HepG2 (cell line): ENCODE data around the gene KMT2D. TPM values are rescaled to one million over a fixed set of nuclear protein-coding genes. Genes with fewer than 3 reads are reported as not detected.

ENCODE experiments used
- ADNP ChIP-seq: sonication (generic); formaldehyde crosslinking; IDR thresholded peaks from 2 replicates; pipeline ENCODE4 v1.4.0; 2020; ENCODE audit warnings: missing genetic modification reagents
- CHD2 ChIP-seq: IDR thresholded peaks from 2 replicates; pipeline ENCODE4 v1.6.1; 2011; ENCODE audit warnings: low read depth, low read length, improper control_type of control experiment
- EZH2 ChIP-seq: conservative IDR thresholded peaks from 2 replicates; pipeline ENCODE4 v1.6.1; 2012; ENCODE audit warnings: mild to moderate bottlenecking, low read depth, low read length, moderate library complexity
- MBNL3 ChIP-seq: fragments of 250-450 bp; sonication (Bioruptor Pico); conservative IDR thresholded peaks from 2 replicates; pipeline ENCODE4 v1.8.0; 2022; ENCODE audit warnings: mild to moderate bottlenecking, inconsistent platforms
- NFYC ChIP-seq: IDR thresholded peaks from 2 replicates; pipeline ENCODE4 v1.6.1; 2016; ENCODE audit warnings: missing genetic modification reagents, missing compliant biosample characterization
- SP140L ChIP-seq: sonication (generic); formaldehyde crosslinking; IDR thresholded peaks from 2 replicates; pipeline ENCODE4 v1.4.0; 2020; ENCODE audit warnings: missing genetic modification reagents, borderline replicate concordance
- ZFP41 ChIP-seq: sonication (generic); formaldehyde crosslinking; IDR thresholded peaks from 2 replicates; pipeline ENCODE4 v1.4.0; 2020; ENCODE audit warnings: mild to moderate bottlenecking, missing genetic modification reagents, borderline replicate concordance
- ZNF296 ChIP-seq: sonication (generic); formaldehyde crosslinking; conservative IDR thresholded peaks from 2 replicates; pipeline ENCODE4 v1.5.0; 2020; ENCODE audit warnings: mild to moderate bottlenecking, missing genetic modification reagents
- ZNF350 ChIP-seq: sonication (generic); formaldehyde crosslinking; IDR thresholded peaks from 2 replicates; pipeline ENCODE4 v1.4.0; 2020; ENCODE audit warnings: mild to moderate bottlenecking, low read depth, missing genetic modification reagents, borderline replicate concordance
- ZNF644 ChIP-seq: IDR thresholded peaks from 2 replicates; pipeline ENCODE4 v1.6.1; 2016; ENCODE audit warnings: low read depth
- ZNF713 ChIP-seq: sonication (generic); formaldehyde crosslinking; IDR thresholded peaks from 2 replicates; pipeline ENCODE4 v1.4.0; 2020; ENCODE audit warnings: mild to moderate bottlenecking, missing genetic modification reagents
- ZNF780A ChIP-seq: sonication (generic); formaldehyde crosslinking; IDR thresholded peaks from 2 replicates; pipeline ENCODE4 v1.8.0; 2022; ENCODE audit warnings: mild to moderate bottlenecking, missing genetic modification reagents, moderate library complexity
- ZNF788 ChIP-seq: sonication (generic); formaldehyde crosslinking; IDR thresholded peaks from 2 replicates; pipeline ENCODE4 v1.5.0; 2020; ENCODE audit warnings: mild to moderate bottlenecking, missing genetic modification reagents, borderline replicate concordance
- polyA plus RNA-seq, 8 experiments: library from polyadenylated mRNA; depleted of rRNA in 3 of 8; stranded (reverse) in 7 of 8; unstranded in 1 of 8; fragments of >200 nt; fragmentation: Illumina TruSeq in 4 of 8; extraction: Trizol in 4 of 8; gene quantifications; 2 replicates each; pipeline versions ENCODE4 v1.2.1 to v1.2.3, GENCODE V29; 2011 to 2016; ENCODE audit warnings: low read depth in 4 of 8, missing spikeins in 1 of 8, mixed read lengths in 1 of 8; ENCODE audit not compliant: insufficient read depth in 1 of 8
- total RNA-seq, 5 experiments: library from RNA; depleted of rRNA; stranded (reverse); fragments of >200 nt; fragmentation: Illumina TruSeq; extraction: Trizol; gene quantifications; 2 replicates each; pipeline ENCODE4 v1.2.3, GENCODE V29; 2016; ENCODE audit warnings: low read depth in 1 of 5
- TF ChIP-seq, protein P1 (sequence below), 2 experiments: sonication (generic) in 1 of 2; formaldehyde crosslinking in 1 of 2; IDR thresholded peaks; 2 replicates each; pipeline versions ENCODE4 v1.4.0 to v1.6.1; 2016 to 2020; ENCODE audit warnings: borderline replicate concordance in 1 of 2, low read depth in 1 of 2, mild to moderate bottlenecking in 1 of 2, missing genetic modification reagents in 1 of 2
- TF ChIP-seq, protein P2 (sequence below): sonication (generic); formaldehyde crosslinking; IDR thresholded peaks from 2 replicates; pipeline ENCODE4 v1.5.1; 2020; ENCODE audit warnings: missing genetic modification reagents, mild to moderate bottlenecking, borderline replicate concordance
- TF ChIP-seq, protein P3 (sequence below): sonication (generic); formaldehyde crosslinking; IDR thresholded peaks from 2 replicates; pipeline ENCODE4 v1.4.0; 2020; ENCODE audit warnings: mild to moderate bottlenecking, missing genetic modification reagents

KMT2D gene
- total and polyA plus RNA-seq, 2 of the 13 experiments (the other 11 are each of a cell fraction or from before 2014, with no cell fraction given), result 8.1 to 10.4 TPM

DNA sequence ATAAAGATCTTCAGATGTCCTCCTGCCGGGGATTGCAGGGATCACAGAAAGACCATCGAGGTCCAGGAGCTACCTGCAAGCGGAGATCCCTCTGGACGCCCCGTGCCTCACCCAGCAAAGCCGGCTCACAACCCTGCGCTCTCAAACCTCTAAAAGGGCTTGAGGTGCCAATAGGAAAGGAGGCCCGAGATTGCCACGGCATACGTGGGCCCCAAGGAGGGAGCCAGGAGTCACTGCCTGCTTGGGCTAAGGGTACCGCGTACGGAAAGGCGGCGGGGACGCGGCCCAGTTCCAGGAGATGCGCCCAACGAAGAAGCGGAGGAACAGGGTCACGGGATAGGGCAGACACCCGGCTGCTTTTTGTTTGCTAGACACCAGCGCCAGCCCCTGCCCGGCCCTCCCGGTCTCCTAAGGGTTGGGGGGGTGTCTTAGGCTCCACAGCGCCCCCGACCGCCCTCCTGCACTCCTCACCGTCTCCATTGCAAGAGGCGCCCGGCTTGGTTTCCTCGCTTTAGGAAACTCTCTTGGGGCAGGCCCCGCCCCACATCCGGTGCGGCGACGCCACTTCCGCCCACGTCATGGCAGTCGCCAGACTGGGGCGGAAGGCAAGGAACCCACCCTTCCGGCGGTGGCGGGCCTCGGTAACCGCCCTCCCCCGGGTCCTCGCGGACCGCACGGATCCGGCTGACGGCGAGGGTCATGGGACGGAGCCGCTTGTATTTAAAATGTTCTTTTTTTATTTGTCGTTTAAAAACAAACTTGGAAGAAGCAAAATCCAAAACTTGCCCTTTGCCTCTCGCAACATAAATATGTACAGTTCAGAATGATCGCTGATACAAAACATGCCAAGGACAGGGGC is 42.1 kb downstream of the KMT2D start, which contains the start of gene PRKAG1 (continued):
- TF ChIP-seq, protein P1, sequence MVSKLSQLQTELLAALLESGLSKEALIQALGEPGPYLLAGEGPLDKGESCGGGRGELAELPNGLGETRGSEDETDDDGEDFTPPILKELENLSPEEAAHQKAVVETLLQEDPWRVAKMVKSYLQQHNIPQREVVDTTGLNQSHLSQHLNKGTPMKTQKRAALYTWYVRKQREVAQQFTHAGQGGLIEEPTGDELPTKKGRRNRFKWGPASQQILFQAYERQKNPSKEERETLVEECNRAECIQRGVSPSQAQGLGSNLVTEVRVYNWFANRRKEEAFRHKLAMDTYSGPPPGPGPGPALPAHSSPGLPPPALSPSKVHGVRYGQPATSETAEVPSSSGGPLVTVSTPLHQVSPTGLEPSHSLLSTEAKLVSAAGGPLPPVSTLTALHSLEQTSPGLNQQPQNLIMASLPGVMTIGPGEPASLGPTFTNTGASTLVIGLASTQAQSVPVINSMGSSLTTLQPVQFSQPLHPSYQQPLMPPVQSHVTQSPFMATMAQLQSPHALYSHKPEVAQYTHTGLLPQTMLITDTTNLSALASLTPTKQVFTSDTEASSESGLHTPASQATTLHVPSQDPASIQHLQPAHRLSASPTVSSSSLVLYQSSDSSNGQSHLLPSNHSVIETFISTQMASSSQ (IDR thresholded peaks at IDR 0.05; ENCODE audit: low read depth), result no peak
- TF ChIP-seq, protein P1 (CRISPR knock-in tag; IDR thresholded peaks at IDR 0.05; ENCODE audit: borderline replicate concordance), result peak; percentile 30; the same call in 1 of the 2 replicates
- TF ChIP-seq ADNP (CRISPR knock-in tag), result no peak
- TF ChIP-seq NFYC, result no peak; the same call in 1 of the 2 replicates
- TF ChIP-seq EZH2, result no peak
- TF ChIP-seq MBNL3 (CRISPR knock-in tag), result no peak
- TF ChIP-seq, protein P2, sequence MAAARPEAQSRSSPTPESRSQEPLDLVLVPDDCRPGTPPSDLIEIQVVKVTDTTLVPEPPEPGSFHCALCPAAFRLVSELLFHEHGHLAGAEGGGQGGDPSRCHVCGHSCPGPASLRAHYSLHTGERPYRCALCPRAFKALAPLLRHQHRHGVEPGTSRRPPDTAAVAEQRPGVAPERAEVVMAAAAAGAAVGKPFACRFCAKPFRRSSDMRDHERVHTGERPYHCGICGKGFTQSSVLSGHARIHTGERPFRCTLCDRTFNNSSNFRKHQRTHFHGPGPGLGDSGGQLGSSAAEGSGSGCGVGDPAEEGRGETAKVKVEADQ (CRISPR knock-in tag), result no peak
- peak; percentile 90 for TF ChIP-seq ZNF350
- 0 out of 2 replicates have a peak, but pooled peaks have one; percentile 87 for TF ChIP-seq ZNF713 (CRISPR knock-in tag)
- TF ChIP-seq ZNF788, result peak; percentile 51; the same call in 1 of the 2 replicates
- no peak for TF ChIP-seq ZNF644 (CRISPR knock-in tag)
- TF ChIP-seq ZNF296, result no peak
- TF ChIP-seq SP140L (CRISPR knock-in tag), result no peak
- no peak for TF ChIP-seq CHD2
- TF ChIP-seq ZNF780A (CRISPR knock-in tag), result no peak; the same call in 1 of the 2 replicates
- peak; percentile 80; the same call in 1 of the 2 replicates for TF ChIP-seq ZFP41 (CRISPR knock-in tag)
- TF ChIP-seq, protein P3, sequence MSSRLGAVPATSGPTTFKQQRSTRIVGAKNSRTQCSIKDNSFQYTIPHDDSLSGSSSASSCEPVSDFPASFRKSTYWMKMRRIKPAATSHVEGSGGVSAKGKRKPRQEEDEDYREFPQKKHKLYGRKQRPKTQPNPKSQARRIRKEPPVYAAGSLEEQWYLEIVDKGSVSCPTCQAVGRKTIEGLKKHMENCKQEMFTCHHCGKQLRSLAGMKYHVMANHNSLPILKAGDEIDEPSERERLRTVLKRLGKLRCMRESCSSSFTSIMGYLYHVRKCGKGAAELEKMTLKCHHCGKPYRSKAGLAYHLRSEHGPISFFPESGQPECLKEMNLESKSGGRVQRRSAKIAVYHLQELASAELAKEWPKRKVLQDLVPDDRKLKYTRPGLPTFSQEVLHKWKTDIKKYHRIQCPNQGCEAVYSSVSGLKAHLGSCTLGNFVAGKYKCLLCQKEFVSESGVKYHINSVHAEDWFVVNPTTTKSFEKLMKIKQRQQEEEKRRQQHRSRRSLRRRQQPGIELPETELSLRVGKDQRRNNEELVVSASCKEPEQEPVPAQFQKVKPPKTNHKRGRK (CRISPR knock-in tag), result no peak
